GM18909 (cell line): ENCODE data around the gene HNRNPUL2.
"Not testable (repeated sequence)": the region's sequence is repeated elsewhere in the genome, so short reads cannot be mapped to it uniquely, and the experiment has no call there.

ENCODE experiments used
- ATAC-seq: cut with Tn5 transposase; IDR thresholded peaks from one replicate; pipeline ENCODE4 v1.9.1; 2021; ENCODE audit warnings: mild to moderate bottlenecking; ENCODE audit not compliant: unreplicated experiment, poor library complexity

Gene HNRNPUL2

GRCh38 chr11:62727165-62727871 is at the start of gene HNRNPUL2:
Gene HNRNPUL2 (minus strand): TSS chr11:62727457. CDS start chr11:62727156, 301 bp downstream.
- ATAC-seq, result peak; percentile 76

- no peak for ATAC-seq
Observed at GRCh38 chr11:62775646-62776045, 48.4 kb upstream of the HNRNPUL2 start.

GRCh38 chr11:62774407-62774806 is 47.1 kb upstream of the HNRNPUL2 start:
- ATAC-seq, result no peak

GRCh38 chr11:62771144-62772021 is 44.1 kb upstream of the HNRNPUL2 start, which contains the start of gene TAF6L:
Gene TAF6L (plus strand): TSS chr11:62771396. CDS start chr11:62775784, 4,388 bp downstream.
- peak; percentile 79 for ATAC-seq

GRCh38 chr11:62770778-62771143 is 43.5 kb upstream of the HNRNPUL2 start:
- peak; percentile 8 for ATAC-seq

GRCh38 chr11:62760867-62761227 is 33.6 kb upstream of the HNRNPUL2 start:
- ATAC-seq, result not testable (repeated sequence)

- no peak for ATAC-seq
Observed at GRCh38 chr11:62757846-62758788, 30.9 kb upstream of the HNRNPUL2 start.

- no peak for ATAC-seq
Observed at GRCh38 chr11:62755086-62755615, 27.9 kb upstream of the HNRNPUL2 start.

GRCh38 chr11:62753736-62754603 is 26.7 kb upstream of the HNRNPUL2 start, which contains the start of gene ZBTB3:
Gene ZBTB3 (minus strand): TSS chr11:62754160. CDS start chr11:62753664, 496 bp downstream.
- ATAC-seq, result peak; percentile 97

GRCh38 chr11:62752994-62753735 is 25.9 kb upstream of the HNRNPUL2 start:
- ATAC-seq, result no peak

- no peak for ATAC-seq
Observed at GRCh38 chr11:62752177-62752785, 25.0 kb upstream of the HNRNPUL2 start.

- not testable (repeated sequence) for ATAC-seq
Observed at GRCh38 chr11:62749931-62750330, 22.7 kb upstream of the HNRNPUL2 start.

- no peak for ATAC-seq
Observed at GRCh38 chr11:62747475-62748160, 20.4 kb upstream of the HNRNPUL2 start.

- ATAC-seq, result no peak
Observed at GRCh38 chr11:62737196-62737595, 9.9 kb upstream of the HNRNPUL2 start.

- no peak for ATAC-seq
Observed at GRCh38 chr11:62732830-62733229, 5.6 kb upstream of the HNRNPUL2 start.

GRCh38 chr11:62730076-62730475 is 2.8 kb upstream of the HNRNPUL2 start:
- not testable (repeated sequence) for ATAC-seq
